Skeletal muscle cell (primary cell): ENCODE results near the gene PRR9.

ENCODE experiments used
- DNase-seq: peaks from one replicate; pipeline ENCODE4 v3.0.0-alpha.2; 2010; ENCODE audit warnings: low read depth
- H3K4me3 ChIP-seq: 2 replicates; pipeline ENCODE4 v1.5.1; 2011; ENCODE audit warnings: low read depth, mild to moderate bottlenecking, control low read depth, low read length, moderate library complexity

Gene PRR9

GRCh38 chr1:153260585-153261280 lies 43.3 kb downstream of the PRR9 start:
- no peak for DNase-seq
- H3K4me3 ChIP-seq, result peak overlapping the region; percentile 42

- DNase-seq, result no peak
- peak overlapping the region; percentile 42 for H3K4me3 ChIP-seq
These were observed 44.1 kb downstream of the PRR9 start for GRCh38 chr1:153261281-153262069.

- no peak for DNase-seq
- H3K4me3 ChIP-seq, result peak overlapping the region; percentile 42
These were observed 44.6 kb downstream of the PRR9 start for GRCh38 chr1:153262070-153262366.

- no peak overlapping the region for H3K4me3 ChIP-seq
- DNase-seq, result no peak
These were observed 45.2 kb downstream of the PRR9 start for GRCh38 chr1:153262462-153263157.

GRCh38 chr1:153265457-153265856 lies 48.1 kb downstream of the PRR9 start:
- DNase-seq, result no peak
- H3K4me3 ChIP-seq, result no peak overlapping the region
